Panc1 (cell line): ENCODE results near the gene EZH2. TPM values are rescaled to one million over a fixed set of nuclear protein-coding genes. Genes with fewer than 3 reads are reported as not detected.

ENCODE experiments used
- ATAC-seq: fragments of 200-7000 bp; cut with Tn5 transposase; 2 replicates; pipeline ENCODE4 v1.9.1; 2020; ENCODE audit warnings: mild to moderate bottlenecking, moderate library complexity
- BruUV-seq: library from RNA; stranded (reverse); fragments of 400-500 nt; replicated peaks from 2 replicates; lab custom pipeline; 2021; lab: Mats Ljungman, UMichigan
- CTCF ChIA-PET: fragments of 300-600 bp; sonication (Branson Sonifier 250); formaldehyde crosslinking; loops from one replicate; lab custom pipeline; 2022; ENCODE audit warnings: antibody characterized with exemption; lab: Charles Lee
- POLR2A ChIA-PET: fragments of 300-600 bp; sonication (Branson Sonifier 250); formaldehyde crosslinking; loops from one replicate; lab custom pipeline; 2022; ENCODE audit warnings: antibody characterized with exemption; lab: Charles Lee
- DNase-seq: peaks from one replicate; pipeline ENCODE4 v3.0.0-alpha.2; 2010; ENCODE audit warnings: low read depth, low spot score
- H3K27ac ChIP-seq: 2 replicates; pipeline ENCODE4 v1.5.1; 2011; ENCODE audit warnings: mild to moderate bottlenecking, low read length, inconsistent platforms
- H3K27me3 ChIP-seq: fragments of 200-500 bp; sonication (Bioruptor generic); 2 replicates; pipeline ENCODE4 v1.6.0; 2014; ENCODE audit warnings: low read length, inconsistent platforms; ENCODE audit not compliant: control insufficient read depth, insufficient read depth
- H3K36me3 ChIP-seq: fragments of 200-500 bp; sonication (Bioruptor generic); 2 replicates; pipeline ENCODE4 v1.5.1; 2014; ENCODE audit warnings: inconsistent platforms, mild to moderate bottlenecking, low read length, moderate library complexity; ENCODE audit not compliant: control insufficient read depth, insufficient read depth
- H3K4me1 ChIP-seq: 2 replicates; pipeline ENCODE4 v1.5.1; 2011; ENCODE audit warnings: inconsistent platforms, mild to moderate bottlenecking, low read length, moderate library complexity; ENCODE audit not compliant: control insufficient read depth, insufficient read depth
- H3K4me3 ChIP-seq, 2 experiments: 2 replicates each; pipeline ENCODE4 v1.5.1; 2011 to 2012; ENCODE audit warnings: low read depth in 2 of 2, low read length in 2 of 2, mild to moderate bottlenecking in 2 of 2, inconsistent platforms in 1 of 2, moderate library complexity in 1 of 2
- H3K9me3 ChIP-seq: fragments of 200-500 bp; sonication (Bioruptor generic); 2 replicates; pipeline ENCODE4 v1.5.1; 2014; ENCODE audit warnings: low read depth, mild to moderate bottlenecking, inconsistent platforms, low read length, moderate library complexity; ENCODE audit not compliant: control insufficient read depth, insufficient read depth
- POLR2AphosphoS5 ChIP-seq: IDR thresholded peaks from 2 replicates; pipeline ENCODE4 v1.6.1; 2012; ENCODE audit warnings: mild to moderate bottlenecking, low read depth, low read length, moderate library complexity
- SIN3A ChIP-seq: IDR thresholded peaks from 2 replicates; pipeline ENCODE4 v1.6.1; 2012; ENCODE audit warnings: low read depth, mild to moderate bottlenecking, low read length, moderate library complexity, borderline replicate concordance; ENCODE audit not compliant: insufficient read depth
- TCF7L2 ChIP-seq: IDR thresholded peaks from 2 replicates; pipeline ENCODE4 v1.6.1; 2011; ENCODE audit warnings: mild to moderate bottlenecking, low read depth, low read length, inconsistent platforms
- in situ Hi-C: cut with HindIII; loops from 2 replicates; pipeline ENCODE4 v1.10.0; 2016; ENCODE audit warnings: low sequenced_read_pairs, low pct_unique_long_range_greater_than_20kb
- intact Hi-C: fragments of 100-400 bp; cut with micrococcal nuclease; formaldehyde crosslinking; loops from one replicate; pipeline ENCODE4 v1.10.0; 2022; ENCODE audit not compliant: unreplicated experiment
- total RNA-seq: library from RNA; stranded (reverse); gene quantifications from one replicate; pipeline ENCODE4 v1.2.1, GENCODE V29; 2021; ENCODE audit not compliant: unreplicated experiment
- TF ChIP-seq, protein P1 (sequence below): fragments of 450-650 bp; IDR thresholded peaks from 2 replicates; pipeline ENCODE4 v1.5.1; 2017; ENCODE audit warnings: mild to moderate bottlenecking
- TF ChIP-seq, protein P2 (sequence below), 2 experiments: IDR thresholded peaks; 2 replicates each; pipeline ENCODE4 v1.6.1; 2011 to 2012; ENCODE audit warnings: low read depth in 2 of 2, control low read depth in 1 of 2, low read length in 1 of 2, mild to moderate bottlenecking in 1 of 2, moderate library complexity in 1 of 2; ENCODE audit not compliant: insufficient read depth in 1 of 2

The EZH2 gene
- total RNA-seq, 1 experiment from 2014 or later: 38.3 TPM

DNA sequence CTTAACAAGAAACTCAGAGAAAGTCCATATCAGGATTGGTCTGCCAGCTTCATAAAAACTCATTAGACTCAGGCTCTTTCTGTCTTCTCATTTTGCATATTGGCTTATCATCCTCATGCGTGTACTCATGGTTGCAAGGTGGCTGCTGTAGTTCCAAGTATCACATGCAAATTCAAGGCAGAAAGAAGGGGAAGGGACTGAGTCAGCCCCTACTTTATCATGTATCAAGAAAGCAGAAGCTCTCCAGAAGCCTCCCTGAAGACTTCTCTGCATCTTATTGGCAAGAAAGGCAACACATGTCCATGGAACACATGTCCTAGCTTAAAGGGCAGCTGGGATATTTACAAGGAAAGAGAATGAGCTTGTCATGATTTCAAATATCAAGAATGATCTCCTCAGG, 19.4 kb upstream of the EZH2 start:
- no peak for ATAC-seq
- H3K9me3 ChIP-seq: no peaks in the 10 kb centered on the region
- no peak overlapping the region for H3K27ac ChIP-seq
- no TSS peak for BruUV-seq
- H3K36me3 ChIP-seq: no peaks in the 10 kb centered on the region
- intact Hi-C loops: no loop called here
- TF ChIP-seq, protein P1, sequence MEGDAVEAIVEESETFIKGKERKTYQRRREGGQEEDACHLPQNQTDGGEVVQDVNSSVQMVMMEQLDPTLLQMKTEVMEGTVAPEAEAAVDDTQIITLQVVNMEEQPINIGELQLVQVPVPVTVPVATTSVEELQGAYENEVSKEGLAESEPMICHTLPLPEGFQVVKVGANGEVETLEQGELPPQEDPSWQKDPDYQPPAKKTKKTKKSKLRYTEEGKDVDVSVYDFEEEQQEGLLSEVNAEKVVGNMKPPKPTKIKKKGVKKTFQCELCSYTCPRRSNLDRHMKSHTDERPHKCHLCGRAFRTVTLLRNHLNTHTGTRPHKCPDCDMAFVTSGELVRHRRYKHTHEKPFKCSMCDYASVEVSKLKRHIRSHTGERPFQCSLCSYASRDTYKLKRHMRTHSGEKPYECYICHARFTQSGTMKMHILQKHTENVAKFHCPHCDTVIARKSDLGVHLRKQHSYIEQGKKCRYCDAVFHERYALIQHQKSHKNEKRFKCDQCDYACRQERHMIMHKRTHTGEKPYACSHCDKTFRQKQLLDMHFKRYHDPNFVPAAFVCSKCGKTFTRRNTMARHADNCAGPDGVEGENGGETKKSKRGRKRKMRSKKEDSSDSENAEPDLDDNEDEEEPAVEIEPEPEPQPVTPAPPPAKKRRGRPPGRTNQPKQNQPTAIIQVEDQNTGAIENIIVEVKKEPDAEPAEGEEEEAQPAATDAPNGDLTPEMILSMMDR: no peak
- TF ChIP-seq, protein P2, sequence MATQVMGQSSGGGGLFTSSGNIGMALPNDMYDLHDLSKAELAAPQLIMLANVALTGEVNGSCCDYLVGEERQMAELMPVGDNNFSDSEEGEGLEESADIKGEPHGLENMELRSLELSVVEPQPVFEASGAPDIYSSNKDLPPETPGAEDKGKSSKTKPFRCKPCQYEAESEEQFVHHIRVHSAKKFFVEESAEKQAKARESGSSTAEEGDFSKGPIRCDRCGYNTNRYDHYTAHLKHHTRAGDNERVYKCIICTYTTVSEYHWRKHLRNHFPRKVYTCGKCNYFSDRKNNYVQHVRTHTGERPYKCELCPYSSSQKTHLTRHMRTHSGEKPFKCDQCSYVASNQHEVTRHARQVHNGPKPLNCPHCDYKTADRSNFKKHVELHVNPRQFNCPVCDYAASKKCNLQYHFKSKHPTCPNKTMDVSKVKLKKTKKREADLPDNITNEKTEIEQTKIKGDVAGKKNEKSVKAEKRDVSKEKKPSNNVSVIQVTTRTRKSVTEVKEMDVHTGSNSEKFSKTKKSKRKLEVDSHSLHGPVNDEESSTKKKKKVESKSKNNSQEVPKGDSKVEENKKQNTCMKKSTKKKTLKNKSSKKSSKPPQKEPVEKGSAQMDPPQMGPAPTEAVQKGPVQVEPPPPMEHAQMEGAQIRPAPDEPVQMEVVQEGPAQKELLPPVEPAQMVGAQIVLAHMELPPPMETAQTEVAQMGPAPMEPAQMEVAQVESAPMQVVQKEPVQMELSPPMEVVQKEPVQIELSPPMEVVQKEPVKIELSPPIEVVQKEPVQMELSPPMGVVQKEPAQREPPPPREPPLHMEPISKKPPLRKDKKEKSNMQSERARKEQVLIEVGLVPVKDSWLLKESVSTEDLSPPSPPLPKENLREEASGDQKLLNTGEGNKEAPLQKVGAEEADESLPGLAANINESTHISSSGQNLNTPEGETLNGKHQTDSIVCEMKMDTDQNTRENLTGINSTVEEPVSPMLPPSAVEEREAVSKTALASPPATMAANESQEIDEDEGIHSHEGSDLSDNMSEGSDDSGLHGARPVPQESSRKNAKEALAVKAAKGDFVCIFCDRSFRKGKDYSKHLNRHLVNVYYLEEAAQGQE (IDR thresholded peaks at IDR 0.05; ENCODE audit: insufficient read depth in 1 of 2, low read depth in 2 of 2, low read length in 1 of 2): no peak
- TF ChIP-seq TCF7L2 (no peak), POLR2AphosphoS5 (no peak), SIN3A (no peak)
- H3K4me3 ChIP-seq: no peak overlapping the region
- in situ Hi-C loops: no loop called here
- DNase-seq: no peak
- H3K4me1 ChIP-seq: no peaks in the 10 kb centered on the region
- no peaks in the 10 kb centered on the region for H3K27me3 ChIP-seq
- ChIA-PET CTCF (interaction anchor here (0.8 kb wide), 1 partner anchor 60 kb away, joined by 3 read pairs; no protein-coding TSS in a partner anchor), POLR2A (no interaction called here)

DNA sequence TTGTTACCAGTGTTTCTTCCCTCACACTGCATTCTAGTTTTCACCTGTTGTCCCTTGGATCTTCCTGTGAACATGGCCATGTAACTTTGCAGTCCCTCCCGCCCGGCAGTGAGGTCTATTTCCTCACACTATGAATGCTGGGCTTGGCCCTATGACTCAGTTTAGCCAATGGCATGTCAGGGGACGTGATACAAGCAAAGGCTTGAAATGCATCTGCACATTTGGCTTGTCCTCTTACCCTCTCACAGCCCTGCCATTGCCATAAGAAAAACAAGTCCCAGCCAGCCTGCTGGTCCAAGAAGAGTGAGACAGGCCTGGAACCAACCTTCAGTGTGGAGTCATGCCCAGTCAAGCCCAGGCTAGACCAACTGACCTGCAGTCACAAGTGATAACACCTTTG, 17.1 kb upstream of the EZH2 start:
- intact Hi-C loops (no loop called here), in situ Hi-C loops (no loop called here)
- Histone ChIP-seq H3K4me1 (no peaks in the 10 kb centered on the region), H3K9me3 (no peaks in the 10 kb centered on the region), H3K27ac (no peak overlapping the region), H3K27me3 (no peaks in the 10 kb centered on the region), H3K36me3 (no peaks in the 10 kb centered on the region), H3K4me3 (no peak overlapping the region)
- BruUV-seq: no TSS peak
- no peak for DNase-seq
- no peak for TF ChIP-seq POLR2AphosphoS5
- TF ChIP-seq, protein P2 (IDR thresholded peaks at IDR 0.05; ENCODE audit: insufficient read depth in 1 of 2, low read depth in 2 of 2, low read length in 1 of 2): no peak
- ChIA-PET POLR2A (no interaction called here), CTCF (no interaction called here)
- no peak for ATAC-seq
